Osteoblast (primary cell): ENCODE measurements around the gene BAZ1B. TPM values are rescaled to one million over a fixed set of nuclear protein-coding genes. Genes with fewer than 3 reads are reported as not detected.
"Not testable (repeated sequence)": the region's sequence is repeated elsewhere in the genome, so short reads cannot be mapped to it uniquely, and the experiment has no call there.

Experiments used
- DNase-seq: peaks from one replicate; pipeline ENCODE4 v3.0.0; 2011; ENCODE audit warnings: low spot score, mixed read lengths; ENCODE audit not compliant: insufficient read length; ENCODE audit errors: missing footprints
- H2AFZ ChIP-seq: 2 replicates; pipeline ENCODE4 v1.6.0; 2011; ENCODE audit warnings: mild to moderate bottlenecking, low read length
- H3K27ac ChIP-seq: 2 replicates; pipeline ENCODE4 v1.5.1; 2011; ENCODE audit warnings: mild to moderate bottlenecking, low read depth, low read length, moderate library complexity
- H3K27me3 ChIP-seq: 2 replicates; pipeline ENCODE4 v1.6.0; 2012; ENCODE audit warnings: mild to moderate bottlenecking, control low read depth, inconsistent platforms, low read length, moderate library complexity; ENCODE audit not compliant: insufficient read depth
- H3K36me3 ChIP-seq: 2 replicates; pipeline ENCODE4 v1.5.1; 2011; ENCODE audit warnings: mild to moderate bottlenecking, low read length, control low read depth, moderate library complexity; ENCODE audit not compliant: insufficient read depth
- H3K4me1 ChIP-seq: 2 replicates; pipeline ENCODE4 v1.5.1; 2011; ENCODE audit warnings: mild to moderate bottlenecking, low read length, control low read depth, moderate library complexity; ENCODE audit not compliant: insufficient read depth
- H3K4me2 ChIP-seq: 2 replicates; pipeline ENCODE4 v1.6.0; 2011; ENCODE audit warnings: mild to moderate bottlenecking, low read length; ENCODE audit not compliant: insufficient read depth
- H3K4me3 ChIP-seq: fragments of 200-600 bp; sonication (generic); 3 replicates; pipeline ENCODE4 v1.5.1; 2012; ENCODE audit warnings: mild to moderate bottlenecking, low read length, inconsistent platforms; ENCODE audit not compliant: insufficient read depth
- H3K79me2 ChIP-seq: 2 replicates; pipeline ENCODE4 v1.6.0; 2012; ENCODE audit warnings: mild to moderate bottlenecking, low read length, control low read depth, inconsistent platforms; ENCODE audit not compliant: insufficient read depth
- H3K9me3 ChIP-seq: 2 replicates; pipeline ENCODE4 v1.5.1; 2011; ENCODE audit warnings: low read depth, low read length, control low read depth
- H4K20me1 ChIP-seq: 2 replicates; pipeline ENCODE4 v1.6.0; 2012; ENCODE audit warnings: mild to moderate bottlenecking, low read length, control low read depth; ENCODE audit not compliant: insufficient read depth
- CTCF ChIP-seq: IDR thresholded peaks from 2 replicates; pipeline ENCODE4 v1.5.1; 2011; ENCODE audit warnings: mild to moderate bottlenecking, low read depth, low read length, moderate library complexity; ENCODE audit errors: extremely low read depth
- total RNA-seq: library from RNA; depleted of rRNA; stranded (reverse); fragments of >200 nt; gene quantifications from 2 replicates; pipeline ENCODE4 v1.2.3, GENCODE V29; 2012

BAZ1B gene
- total RNA-seq, 1 donor: 61.2 TPM

- no peak for DNase-seq
- no peaks in the 10 kb centered on the region for H3K27me3 ChIP-seq
- no peak overlapping the region for H3K27ac ChIP-seq
- no peaks in the 10 kb centered on the region for H3K79me2 ChIP-seq
- no peak overlapping the region for H3K4me3 ChIP-seq
- TF ChIP-seq CTCF: no peak
- H4K20me1 ChIP-seq: no peaks in the 10 kb centered on the region
- no peak overlapping the region for H3K4me2 ChIP-seq
- H3K4me1 ChIP-seq: peaks cover 8% of the 10 kb centered on the region
- no peak overlapping the region for H2AFZ ChIP-seq
- no peaks in the 10 kb centered on the region for H3K9me3 ChIP-seq
- H3K36me3 ChIP-seq: peaks cover 21% of the 10 kb centered on the region
These were observed 10.1 kb upstream of the BAZ1B start for GRCh38 chr7:73532224-73532623.

GRCh38 chr7:73530800-73531199 is 8.7 kb upstream of the BAZ1B start:
- H3K36me3 ChIP-seq: peaks cover 7% of the 10 kb centered on the region
- no peak overlapping the region for H3K4me2 ChIP-seq
- H4K20me1 ChIP-seq: no peaks in the 10 kb centered on the region
- H3K27ac ChIP-seq: no peak overlapping the region
- H2AFZ ChIP-seq: no peak overlapping the region
- H3K9me3 ChIP-seq: no peaks in the 10 kb centered on the region
- H3K79me2 ChIP-seq: no peaks in the 10 kb centered on the region
- DNase-seq: no peak
- no peaks in the 10 kb centered on the region for H3K27me3 ChIP-seq
- peaks cover 8% of the 10 kb centered on the region for H3K4me1 ChIP-seq
- no peak overlapping the region for H3K4me3 ChIP-seq
- TF ChIP-seq CTCF: no peak

GRCh38 chr7:73526896-73527821 is 5.1 kb upstream of the BAZ1B start:
- H3K27ac ChIP-seq: no peak overlapping the region
- H3K9me3 ChIP-seq: no peaks in the 10 kb centered on the region
- no peaks in the 10 kb centered on the region for H3K27me3 ChIP-seq
- peaks cover 8% of the 10 kb centered on the region for H3K4me1 ChIP-seq
- no peak overlapping the region for H3K4me2 ChIP-seq
- no peaks in the 10 kb centered on the region for H3K36me3 ChIP-seq
- H4K20me1 ChIP-seq: no peaks in the 10 kb centered on the region
- no peak for TF ChIP-seq CTCF
- H3K4me3 ChIP-seq: no peak overlapping the region
- no peak overlapping the region for H2AFZ ChIP-seq
- no peaks in the 10 kb centered on the region for H3K79me2 ChIP-seq
- no peak for DNase-seq

GRCh38 chr7:73526158-73526494 is 4.0 kb upstream of the BAZ1B start:
- H3K9me3 ChIP-seq, H4K20me1 ChIP-seq, H3K79me2 ChIP-seq, H3K4me2 ChIP-seq, H3K4me3 ChIP-seq, DNase-seq, H2AFZ ChIP-seq, H3K27ac ChIP-seq, H3K4me1 ChIP-seq, H3K27me3 ChIP-seq, H3K36me3 ChIP-seq: not testable (repeated sequence)
